HCT116 (cell line): ENCODE measurements around the gene OGA.

Experiments
- CTCF ChIP-seq, 3 experiments: fragments of 200-600 bp in 1 of 3; sonication (generic) in 1 of 3; IDR thresholded peaks in 2 of 3; conservative IDR thresholded peaks in 1 of 3; 2 replicates each; pipeline ENCODE4 v1.5.1; 2012 to 2017; ENCODE audit warnings: low read depth in 2 of 3, low read length in 2 of 3, antibody characterized with exemption in 1 of 3, borderline replicate concordance in 1 of 3, control low read depth in 1 of 3, mild to moderate bottlenecking in 1 of 3, mixed read lengths in 1 of 3, mixed run types in 1 of 3, moderate library complexity in 1 of 3; ENCODE audit not compliant: insufficient read depth in 1 of 3
- FOSL1 ChIP-seq: IDR thresholded peaks from 2 replicates; pipeline ENCODE4 v1.6.1; 2012; ENCODE audit warnings: low read depth
- POLR2AphosphoS5 ChIP-seq: IDR thresholded peaks from 2 replicates; pipeline ENCODE4 v1.6.1; 2011; ENCODE audit warnings: mild to moderate bottlenecking, low read depth, low read length, moderate library complexity
- REST ChIP-seq: IDR thresholded peaks from 2 replicates; pipeline ENCODE4 v1.6.1; 2012; ENCODE audit warnings: low read depth
- ZNF274 ChIP-seq: fragments of 200-500 bp; sonication (Bioruptor generic); IDR thresholded peaks from 2 replicates; pipeline ENCODE4 v1.6.1; 2014; ENCODE audit warnings: mild to moderate bottlenecking, low read depth, low read length, inconsistent platforms

GRCh38 chr10:101768791-101769170 lies 49.5 kb downstream of the OGA start:
- TF ChIP-seq CTCF (IDR thresholded peaks at IDR 0.05 in 2 of 3, conservative IDR thresholded peaks at IDR 0.05 in 1 of 3; ENCODE audit: borderline replicate concordance in 1 of 3, insufficient read depth in 1 of 3, low read depth in 2 of 3, low read length in 2 of 3): no peak
- TF ChIP-seq ZNF274: no peak
- TF ChIP-seq POLR2AphosphoS5: no peak
- no peak for TF ChIP-seq FOSL1
- no peak for TF ChIP-seq REST
